C4-2B (cell line): ENCODE data around the gene IRF6.

Experiments
- CTCF ChIP-seq: fragments of 450-650 bp; conservative IDR thresholded peaks from 2 replicates; pipeline ENCODE4 v1.5.1; 2017; ENCODE audit warnings: mild to moderate bottlenecking
- ZFX ChIP-seq: fragments of 450-650 bp; IDR thresholded peaks from 2 replicates; pipeline ENCODE4 v1.6.1; 2017

GRCh38 chr1:209749205-209749604, 56.7 kb downstream of the IRF6 start:
- TF ChIP-seq CTCF (no peak), ZFX (no peak)
